Activated T-helper 2 cell treated with anti-CD3 and anti-CD28 coated beads, Interferon-gamma antibody, Interleukin-2, Interleukin-4, amounts not matched to agents 10 μg/mL and 5 μg/mL and 100 μg/mL, durations not matched to agents 14 hours and 24 hours and 36 hours (primary cell): ENCODE data around the gene TMEM106A. TPM values are rescaled to one million over a fixed set of nuclear protein-coding genes. Genes with fewer than 3 reads are reported as not detected.
A peak's percentile ranks its signal among the peaks of the same experiment; 100 is the strongest.
"Not testable (repeated sequence)": the region's sequence is repeated elsewhere in the genome, so short reads cannot be mapped to it uniquely, and the experiment has no call there.

ENCODE experiments used
- DNase-seq: peaks from one replicate; pipeline ENCODE4 v3.0.0; 2021; ENCODE audit warnings: low spot score
- H3K27ac Mint-ChIP-seq: one replicate; pipeline ENCODE4 v1.8.0; 2021; ENCODE audit warnings: mixed read lengths
- H3K27me3 Mint-ChIP-seq: one replicate; pipeline ENCODE4 v1.8.0; 2021; ENCODE audit warnings: low read depth, mixed read lengths
- H3K36me3 Mint-ChIP-seq: one replicate; pipeline ENCODE4 v1.8.0; 2021; ENCODE audit warnings: low read depth, mixed read lengths
- H3K4me1 Mint-ChIP-seq: one replicate; pipeline ENCODE4 v1.8.0; 2021; ENCODE audit warnings: low read depth, mixed read lengths
- H3K4me3 Mint-ChIP-seq: one replicate; pipeline ENCODE4 v1.8.0; 2021; ENCODE audit warnings: low read depth, mild to moderate bottlenecking, moderate library complexity, mixed read lengths
- H3K9me3 Mint-ChIP-seq: one replicate; pipeline ENCODE4 v1.8.0; 2021; ENCODE audit warnings: mixed read lengths
- intact Hi-C: fragments of 100-400 bp; cut with micrococcal nuclease; formaldehyde crosslinking; loops from one replicate; pipeline ENCODE4 v1.15.1; 2023
- total RNA-seq: library from RNA; stranded (reverse); gene quantifications from 2 replicates; pipeline ENCODE4 v1.2.3, GENCODE V29; 2022

TMEM106A gene
- total RNA-seq, 1 donor from 2014 or later, result 22.0 TPM

DNA sequence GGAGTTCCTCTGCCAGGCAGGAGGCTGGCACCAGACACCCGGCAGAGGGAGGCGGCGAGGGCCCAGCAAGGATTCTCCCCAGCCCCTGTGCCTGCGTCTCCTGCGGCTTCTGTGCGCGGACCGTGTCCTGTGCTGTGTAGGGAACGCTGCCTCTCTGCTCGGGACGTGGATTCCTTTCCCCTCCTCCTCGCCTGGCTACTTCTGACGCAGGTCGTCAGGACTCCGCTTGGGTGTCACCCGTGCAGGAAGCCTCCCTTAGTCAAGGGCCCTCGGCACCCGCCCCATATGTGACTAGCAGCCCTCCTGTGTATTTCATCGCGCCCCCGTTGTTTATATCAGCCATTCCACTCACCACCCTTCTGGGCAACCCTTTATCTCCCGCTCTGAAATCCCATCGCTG is 34.8 kb downstream of the TMEM106A start:
- H3K4me3 Mint-ChIP-seq, H3K4me1 Mint-ChIP-seq, intact Hi-C loops, H3K27ac Mint-ChIP-seq, H3K27me3 Mint-ChIP-seq, H3K9me3 Mint-ChIP-seq, H3K36me3 Mint-ChIP-seq: not testable (repeated sequence)
- peak; percentile 62 for DNase-seq

Other genes starting within 250 kb of the TMEM106A start
- 62.3 and 75.3 TPM in 2 replicates for gene AARSD1, start 247.4 kb upstream of the TMEM106A start, total RNA-seq
- gene PTGES3L, start 231.8 kb upstream of the TMEM106A start, total RNA-seq, result 1.9 and 2.1 TPM in 2 replicates
- 18.7 and 19.9 TPM in 2 replicates for gene RUNDC1, start 231.3 kb upstream of the TMEM106A start, total RNA-seq
- gene RPL27, start 213.5 kb upstream of the TMEM106A start, total RNA-seq, result 1,137 and 1,172 TPM in 2 replicates
- gene IFI35, start 205.1 kb upstream of the TMEM106A start, total RNA-seq, result 49.1 and 51.2 TPM in 2 replicates
- 18.6 and 21.7 TPM in 2 replicates for gene VAT1, start 189.5 kb upstream of the TMEM106A start, total RNA-seq
- 0.05 TPM in 1 of 2 replicates, not detected in the other for gene RND2, start 186.6 kb upstream of the TMEM106A start, total RNA-seq
- gene BRCA1, start 86.5 kb upstream of the TMEM106A start, total RNA-seq, result 66.4 and 68.3 TPM in 2 replicates
- gene NBR1, start 40.7 kb upstream of the TMEM106A start, total RNA-seq, result 49.1 and 50.8 TPM in 2 replicates
- not detected in 2 replicates for gene CCDC200, start 16.7 kb downstream of the TMEM106A start, total RNA-seq
- gene RNU2-1, start 22.1 kb downstream of the TMEM106A start, total RNA-seq, result 5,483 and 5,636 TPM in 2 replicates
- gene ARL4D, start 187.1 kb downstream of the TMEM106A start, total RNA-seq, result 4.0 and 4.9 TPM in 2 replicates